ENCODE measurements around the gene RRN3.

DNA sequence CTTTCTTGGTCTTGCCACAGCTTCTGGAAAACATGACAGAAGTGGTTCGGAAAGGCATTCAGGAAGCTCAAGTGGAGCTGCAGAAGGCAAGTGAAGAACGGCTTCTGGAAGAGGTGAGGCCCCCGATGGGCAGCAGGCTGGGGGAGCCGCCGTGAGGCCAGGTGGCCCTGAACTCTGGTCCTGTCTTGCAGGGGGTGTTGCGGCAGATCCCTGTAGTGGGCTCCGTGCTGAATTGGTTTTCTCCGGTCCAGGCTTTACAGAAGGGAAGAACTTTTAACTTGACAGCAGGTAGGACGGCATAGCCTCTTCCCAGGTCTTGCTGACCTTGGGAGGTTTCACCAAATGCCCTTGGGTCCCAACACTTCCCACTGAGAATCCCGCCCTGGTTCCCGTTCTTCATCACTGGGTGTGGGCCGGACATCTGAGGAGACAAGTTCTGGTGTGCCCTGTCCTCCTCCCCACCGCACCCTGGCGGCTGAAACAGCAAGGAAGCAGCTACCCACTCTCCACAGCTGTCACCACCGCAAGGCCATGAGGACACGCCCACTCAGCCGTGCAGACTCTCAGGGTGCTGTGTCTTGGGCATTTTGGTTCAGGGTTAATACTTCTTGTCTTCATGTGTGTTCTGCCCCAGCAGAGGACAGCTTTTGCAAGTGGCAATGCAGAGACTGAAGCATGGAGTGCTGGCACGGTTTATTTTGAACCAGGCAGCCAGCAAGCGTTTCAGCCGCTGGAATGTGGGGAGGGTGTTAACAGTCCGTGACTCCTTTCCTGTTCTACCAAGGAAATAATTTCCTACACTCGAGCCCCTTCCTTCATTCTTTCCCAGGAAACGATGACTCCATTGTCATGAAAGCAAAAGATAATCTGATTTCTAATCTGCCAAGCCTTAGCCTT is 59.6 kb downstream of the RRN3 start:
- TF ChIP-seq POLR2A (IDR thresholded peaks at IDR 0.05; ENCODE audit: low read length) (no peak), GATA1 (IDR thresholded peaks at IDR 0.05; ENCODE audit: low read depth, low read length) (no peak)

Measured in erythroblast (primary cell).